K562 (cell line): ENCODE results near the gene TTC33. TPM values are rescaled to one million over a fixed set of nuclear protein-coding genes. Genes with fewer than 3 reads are reported as not detected.
A peak's percentile ranks its signal among the peaks of the same experiment; 100 is the strongest.

Experiments
- ATAC-seq: fragments of 200-7000 bp; cut with Tn5 transposase; 3 replicates; pipeline ENCODE4 v1.9.1; 2020; ENCODE audit warnings: moderate library complexity
- BruUV-seq: library from RNA; stranded (reverse); fragments of 400-500 nt; replicated peaks from 2 replicates; lab custom pipeline; 2021; lab: Mats Ljungman, UMichigan
- CTCF ChIA-PET: fragments of 300-600 bp; formaldehyde crosslinking; extraction: SDS; loops from one replicate; lab custom pipeline; 2021; ENCODE audit warnings: low intra/inter-chr PET ratio; lab: Yijun Ruan, JAX
- POLR2A ChIA-PET: fragments of 300-600, 350-650 bp; sonication (Branson Sonifier 250); formaldehyde crosslinking; extraction: SDS; loops from one replicate; lab custom pipeline; 2021; ENCODE audit warnings: antibody characterized with exemption, inconsistent platforms; lab: Yijun Ruan, JAX
- DNase-seq, 4 experiments: peaks; one replicate each; pipeline versions ENCODE4 v3.0.0 to v3.0.0-alpha.2; 2011 to 2018; ENCODE audit warnings: low spot score in 3 of 4, mixed read lengths in 3 of 4; ENCODE audit errors: extremely low read depth in 1 of 4
- FAIRE-seq: peaks from 2 replicates; lab custom pipeline; 2011; peaks lifted over from hg19 to GRCh38; lab: Jason Lieb, UNC
- H2AFZ ChIP-seq: 2 replicates; pipeline ENCODE4 v1.6.0; 2011; ENCODE audit warnings: low read depth, low read length, control low read depth, inconsistent platforms
- H3K27ac ChIP-seq: fragments of 200-600 bp; 3 replicates; pipeline ENCODE4 v1.8.0; 2011; ENCODE audit warnings: low read depth, mild to moderate bottlenecking, control low read depth, inconsistent platforms, low read length, moderate library complexity, mixed read lengths; ENCODE audit errors: extremely low read depth
- H3K27me3 ChIP-seq, 2 experiments: fragments of 300-600 bp in 1 of 2; 2 replicates in 1 of 2; 3 replicates in 1 of 2; pipeline versions ENCODE4 v1.6.0 to v1.8.0; 2011; ENCODE audit warnings: inconsistent platforms in 2 of 2, low read length in 2 of 2, mild to moderate bottlenecking in 1 of 2, mixed read lengths in 1 of 2, moderate library complexity in 1 of 2; ENCODE audit not compliant: control insufficient read depth in 2 of 2, insufficient read depth in 2 of 2
- H3K36me3 ChIP-seq: fragments of 300-600 bp; 3 replicates; pipeline ENCODE4 v1.8.0; 2011; ENCODE audit warnings: mild to moderate bottlenecking, low read length, inconsistent platforms; ENCODE audit not compliant: control insufficient read depth, insufficient read depth
- H3K4me1 ChIP-seq, 2 experiments: fragments of 200-600 bp in 1 of 2; replicated peaks in 1 of 2; 2 replicates in 1 of 2; 3 replicates in 1 of 2; pipeline versions ENCODE4 v1.5.1 to v1.8.0; 2011; ENCODE audit warnings: inconsistent platforms in 2 of 2, low read length in 2 of 2, mild to moderate bottlenecking in 1 of 2, mixed read lengths in 1 of 2, moderate library complexity in 1 of 2; ENCODE audit not compliant: control insufficient read depth in 2 of 2, insufficient read depth in 2 of 2
- H3K4me2 ChIP-seq: 2 replicates; pipeline ENCODE4 v1.6.1; 2011; ENCODE audit warnings: low read length, control low read depth, inconsistent platforms, mixed read lengths; ENCODE audit not compliant: insufficient read depth
- H3K4me3 ChIP-seq: fragments of 200-600 bp; sonication (generic), shearing (Covaris generic); 2 replicates; pipeline ENCODE4 v1.5.1; 2016; ENCODE audit warnings: control low read depth, inconsistent platforms
- H3K79me2 ChIP-seq: fragments of 200-600 bp; 3 replicates; pipeline ENCODE4 v1.8.0; 2011; ENCODE audit warnings: low read length, inconsistent platforms; ENCODE audit not compliant: control insufficient read depth, insufficient read depth
- H3K9ac ChIP-seq, 2 experiments: 2 replicates each; pipeline versions ENCODE4 v1.6.0 to v1.6.1; 2011; ENCODE audit warnings: low read depth in 2 of 2, low read length in 2 of 2, control low read depth in 1 of 2, inconsistent platforms in 1 of 2, mild to moderate bottlenecking in 1 of 2, mixed read lengths in 1 of 2; ENCODE audit not compliant: insufficient read depth in 1 of 2
- H3K9me1 ChIP-seq: one replicate; pipeline ENCODE4 v1.6.0; 2011; ENCODE audit warnings: inconsistent platforms, mild to moderate bottlenecking, low read length, moderate library complexity; ENCODE audit not compliant: control insufficient read depth, insufficient read depth
- H3K9me3 ChIP-seq: replicated peaks from 2 replicates; pipeline ENCODE4 v1.5.1; 2011; ENCODE audit warnings: low read depth, low read length, inconsistent platforms; ENCODE audit not compliant: control insufficient read depth, insufficient read depth
- H4K20me1 ChIP-seq: replicated peaks from 2 replicates; pipeline ENCODE4 v1.6.1; 2011; ENCODE audit warnings: low read length, inconsistent platforms, mixed read lengths; ENCODE audit not compliant: control insufficient read depth, insufficient read depth
- CEBPG ChIP-seq, 3 experiments: fragments of 200-800 bp in 1 of 3; sonication (Bioruptor generic) in 1 of 3; sonication (generic) in 1 of 3; formaldehyde crosslinking in 1 of 3; IDR thresholded peaks in 2 of 3; conservative IDR thresholded peaks in 1 of 3; 2 replicates each; pipeline versions ENCODE4 v1.6.1 to v1.8.0; 2016 to 2022; ENCODE audit warnings: missing compliant biosample characterization in 2 of 3, missing genetic modification characterization in 2 of 3, mild to moderate bottlenecking in 1 of 3, missing genetic modification reagents in 1 of 3
- EP400 ChIP-seq: fragments of 450-650 bp; IDR thresholded peaks from 2 replicates; pipeline ENCODE4 v1.6.1; 2017; ENCODE audit warnings: antibody characterized with exemption, mild to moderate bottlenecking, moderate library complexity
- JUND ChIP-seq, 2 experiments: IDR thresholded peaks; 2 replicates in 1 of 2; 3 replicates in 1 of 2; pipeline ENCODE4 v1.6.1; 2011; ENCODE audit warnings: borderline replicate concordance in 2 of 2, low read depth in 2 of 2, low read length in 2 of 2, improper control_type of control experiment in 1 of 2, missing biosample characterization in 1 of 2, missing genetic modification characterization in 1 of 2, missing genetic modification reagents in 1 of 2
- KHSRP ChIP-seq: fragments of 450-650 bp; IDR thresholded peaks from 2 replicates; pipeline ENCODE4 v1.6.1; 2017
- MEIS2 ChIP-seq: fragments of 450-650 bp; IDR thresholded peaks from 2 replicates; pipeline ENCODE4 v1.6.1; 2014; ENCODE audit warnings: mild to moderate bottlenecking; ENCODE audit not compliant: partially characterized antibody
- TEAD4 ChIP-seq, 2 experiments: sonication (generic) in 1 of 2; formaldehyde crosslinking in 1 of 2; IDR thresholded peaks; 2 replicates each; pipeline versions ENCODE4 v1.6.1 to v1.8.0; 2012 to 2022; ENCODE audit warnings: borderline replicate concordance in 1 of 2, inconsistent platforms in 1 of 2, low read length in 1 of 2, mild to moderate bottlenecking in 1 of 2, missing genetic modification reagents in 1 of 2
- ZNF445 ChIP-seq: fragments of 250-450 bp; sonication (Bioruptor Pico); IDR thresholded peaks from 2 replicates; pipeline ENCODE4 v1.4.0; 2020; ENCODE audit warnings: low read depth, mild to moderate bottlenecking, moderate library complexity
- whole genome bisulfite sequencing: fragments of 100-300 bp; shearing (Covaris generic); methylation state at CpG from one replicate; pipeline ENCODE4 v1.1.6; 2016; ENCODE audit warnings: low coverage, mixed read lengths; ENCODE audit not compliant: insufficient coverage; ENCODE audit errors: missing lambda C conversion rate; 5-methylcytosine and 5-hydroxymethylcytosine counted together
- in situ Hi-C: fragments of 300-500 bp; cut with MboI; formaldehyde crosslinking; loops from 4 replicates; pipeline ENCODE4 v1.15.0; 2018; ENCODE audit warnings: inconsistent platforms, mixed read lengths
- intact Hi-C: fragments of 100-400 bp; cut with micrococcal nuclease; formaldehyde crosslinking; loops from 2 replicates; pipeline ENCODE4 v1.14.2; 2022
- polyA plus RNA-seq, 8 experiments: library from polyadenylated mRNA; depleted of rRNA in 4 of 8; stranded (reverse) in 5 of 8; unstranded in 3 of 8; fragments of >200 nt; fragmentation: Nextera tagmentation in 2 of 8; fragmentation: Illumina TruSeq in 1 of 8; extraction: Ambion mirVana in 2 of 8; extraction: Trizol in 1 of 8; gene quantifications; 2 replicates each; pipeline versions ENCODE4 v1.2.1 to v1.2.3, GENCODE V29; 2011 to 2014; ENCODE audit warnings: inconsistent platforms in 1 of 8, missing spikeins in 1 of 8
- total RNA-seq, 7 experiments: library from RNA; depleted of rRNA in 6 of 7; stranded (reverse); fragments of >200 nt in 6 of 7; fragmentation: Illumina TruSeq in 2 of 7; extraction: Trizol in 2 of 7; gene quantifications; 2 replicates each; pipeline versions ENCODE4 v1.2.1 to v1.2.3, GENCODE V29; 2011 to 2021; ENCODE audit warnings: low replicate concordance in 1 of 7
- TF ChIP-seq, protein P1 (sequence below), 2 experiments: IDR thresholded peaks in 1 of 2; conservative IDR thresholded peaks in 1 of 2; 2 replicates each; pipeline ENCODE4 v1.6.1; 2016; ENCODE audit warnings: low read depth in 2 of 2, mild to moderate bottlenecking in 1 of 2, missing compliant biosample characterization in 1 of 2, missing genetic modification characterization in 1 of 2, moderate library complexity in 1 of 2

TTC33 gene
- total and polyA plus RNA-seq, 9 of the 15 experiments (the other 6 are each of a cell fraction or from before 2014, with no cell fraction given), result 11.5 to 24.9 (median 21.1) TPM

DNA sequence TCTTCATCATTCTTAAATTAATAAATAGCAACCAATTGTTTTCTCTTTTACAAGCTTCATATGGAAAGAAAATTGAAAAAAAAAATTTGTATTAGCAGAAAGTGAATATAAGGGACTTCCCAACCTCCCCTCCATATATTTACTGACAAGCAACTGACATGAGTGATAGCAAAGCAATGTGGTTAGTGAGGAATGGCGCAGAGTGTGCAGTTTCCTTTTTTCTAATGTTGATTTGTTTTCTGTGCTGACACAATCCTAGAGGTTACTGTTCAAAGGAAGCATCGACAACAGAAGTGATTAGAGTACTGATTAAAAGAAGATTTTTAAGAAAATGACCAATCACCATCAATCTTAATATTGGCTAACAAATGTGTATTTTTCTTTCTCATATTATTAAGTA, 77.7 kb downstream of the TTC33 start:
- H3K4me1 ChIP-seq, result peaks cover 0 to 23% of the 10 kb centered on the region in 2 experiments; a peak in 2 of 5 replicates
- FAIRE-seq, result no peak
- ChIA-PET CTCF (interaction anchor here (0.7 kb wide), 1 partner anchor 10 kb away, joined by 3 read pairs; no protein-coding TSS in a partner anchor), POLR2A (no interaction called here)
- no peak for TF ChIP-seq ZNF445
- no peak for TF ChIP-seq TEAD4 (IDR thresholded peaks at IDR 0.05; ENCODE audit: low read length)
- TF ChIP-seq TEAD4 (CRISPR knock-in tag; IDR thresholded peaks at IDR 0.05; ENCODE audit: borderline replicate concordance), result no peak
- no peak for TF ChIP-seq KHSRP
- TF ChIP-seq, protein P1, sequence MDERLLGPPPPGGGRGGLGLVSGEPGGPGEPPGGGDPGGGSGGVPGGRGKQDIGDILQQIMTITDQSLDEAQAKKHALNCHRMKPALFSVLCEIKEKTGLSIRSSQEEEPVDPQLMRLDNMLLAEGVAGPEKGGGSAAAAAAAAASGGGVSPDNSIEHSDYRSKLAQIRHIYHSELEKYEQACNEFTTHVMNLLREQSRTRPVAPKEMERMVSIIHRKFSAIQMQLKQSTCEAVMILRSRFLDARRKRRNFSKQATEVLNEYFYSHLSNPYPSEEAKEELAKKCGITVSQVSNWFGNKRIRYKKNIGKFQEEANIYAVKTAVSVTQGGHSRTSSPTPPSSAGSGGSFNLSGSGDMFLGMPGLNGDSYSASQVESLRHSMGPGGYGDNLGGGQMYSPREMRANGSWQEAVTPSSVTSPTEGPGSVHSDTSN (CRISPR knock-in tag; IDR thresholded peaks at IDR 0.05; ENCODE audit: low read depth), result no peak
- TF ChIP-seq, protein P1 (tag; conservative IDR thresholded peaks at IDR 0.05; ENCODE audit: low read depth), result no peak
- TF ChIP-seq MEIS2, result peak; percentile 47
- no peak for TF ChIP-seq CEBPG (CRISPR knock-in tag; IDR thresholded peaks at IDR 0.05)
- TF ChIP-seq CEBPG (tag; conservative IDR thresholded peaks at IDR 0.05 in 1 of 2, IDR thresholded peaks at IDR 0.05 in 1 of 2), result no peak
- no peak for TF ChIP-seq EP400
- TF ChIP-seq JUND (IDR thresholded peaks at IDR 0.05; ENCODE audit: borderline replicate concordance, low read depth, low read length), result no peak
- TF ChIP-seq JUND (tag; IDR thresholded peaks at IDR 0.05; ENCODE audit: borderline replicate concordance, low read depth, low read length), result no peak
- intact Hi-C loops, result no loop called here
- BruUV-seq, result no TSS peak
- WGBS, result 0% methylated on average over 2 of the region's 2 CpGs
- in situ Hi-C loops, result loop anchor here (25.0 kb wide), 1 partner anchor 741 kb away; no protein-coding TSS in a partner anchor
- H3K79me2 ChIP-seq, result no peaks in the 10 kb centered on the region
- no peaks in the 10 kb centered on the region for H3K9me1 ChIP-seq
- H2AFZ ChIP-seq, result no peak overlapping the region
- H3K27me3 ChIP-seq, result peaks cover 14% of the 10 kb centered on the region in 2 experiments
- H3K36me3 ChIP-seq, result no peaks in the 10 kb centered on the region
- no peaks in the 10 kb centered on the region for H4K20me1 ChIP-seq
- no peak overlapping the region for H3K4me2 ChIP-seq
- H3K9ac ChIP-seq, result no peak overlapping the region
- H3K9me3 ChIP-seq, result no peaks in the 10 kb centered on the region
- no peak for ATAC-seq
- no peak overlapping the region for H3K27ac ChIP-seq
- H3K4me3 ChIP-seq, result no peak overlapping the region
- DNase-seq, result no peak
